Endothelial cell of umbilical vein (primary cell): ENCODE data around the gene ARV1. TPM values are rescaled to one million over a fixed set of nuclear protein-coding genes. Genes with fewer than 3 reads are reported as not detected.
"Not testable (repeated sequence)": the region's sequence is repeated elsewhere in the genome, so short reads cannot be mapped to it uniquely, and the experiment has no call there.

ENCODE experiments used
- BruUV-seq: library from RNA; stranded (reverse); fragments of 400-500 nt; replicated peaks from 2 replicates; lab custom pipeline; 2021; lab: Mats Ljungman, UMichigan
- CTCF ChIA-PET: fragments of 300-600, 350-600 bp; sonication (Branson Sonifier 250); formaldehyde crosslinking; loops from one replicate; lab custom pipeline; 2021; ENCODE audit warnings: antibody characterized with exemption, inconsistent platforms; lab: Charles Lee
- POLR2A ChIA-PET: fragments of 300-600, 350-600 bp; sonication (Branson Sonifier 250); formaldehyde crosslinking; loops from one replicate; lab custom pipeline; 2021; ENCODE audit warnings: antibody characterized with exemption, inconsistent platforms; lab: Charles Lee
- DNase-seq: peaks from one replicate; pipeline ENCODE4 v3.0.0-alpha.2; 2011; ENCODE audit warnings: low read depth, low spot score
- FAIRE-seq: peaks from 2 replicates; lab custom pipeline; 2011; peaks lifted over from hg19 to GRCh38; lab: Jason Lieb, UNC
- H2AFZ ChIP-seq: 2 replicates; pipeline ENCODE4 v1.6.0; 2012; ENCODE audit warnings: low read depth, low read length, control low read depth, inconsistent platforms
- H3K27ac ChIP-seq: 2 replicates; pipeline ENCODE4 v1.5.1; 2011; ENCODE audit warnings: low read depth, mild to moderate bottlenecking, control low read depth, low read length, moderate library complexity; ENCODE audit not compliant: insufficient read depth
- H3K27me3 ChIP-seq, 2 experiments: 2 replicates each; pipeline versions ENCODE4 v1.6.0 to v1.6.1; 2011; ENCODE audit warnings: low read length in 2 of 2, mixed read lengths in 1 of 2; ENCODE audit not compliant: control insufficient read depth in 2 of 2, insufficient read depth in 2 of 2
- H3K36me3 ChIP-seq, 2 experiments: 2 replicates in 1 of 2; 3 replicates in 1 of 2; pipeline ENCODE4 v1.5.1; 2011; ENCODE audit warnings: low read length in 2 of 2, mild to moderate bottlenecking in 1 of 2, moderate library complexity in 1 of 2; ENCODE audit not compliant: control insufficient read depth in 2 of 2, insufficient read depth in 2 of 2; ENCODE audit errors: extremely low read depth in 1 of 2
- H3K4me1 ChIP-seq: 3 replicates; pipeline ENCODE4 v1.5.1; 2011; ENCODE audit warnings: mild to moderate bottlenecking, low read length; ENCODE audit not compliant: control insufficient read depth, insufficient read depth; ENCODE audit errors: extremely low read depth
- H3K4me2 ChIP-seq: 2 replicates; pipeline ENCODE4 v1.6.1; 2011; ENCODE audit warnings: low read length, control low read depth, mixed read lengths; ENCODE audit not compliant: insufficient read depth
- H3K4me3 ChIP-seq, 3 experiments: fragments of 200-600 bp in 1 of 3; sonication (generic), shearing (Covaris generic) in 1 of 3; replicated peaks in 1 of 3; 2 replicates each; pipeline ENCODE4 v1.5.1; 2011 to 2016; ENCODE audit warnings: control low read depth in 3 of 3, low read length in 3 of 3, mild to moderate bottlenecking in 2 of 3, inconsistent platforms in 1 of 3, low read depth in 1 of 3, moderate library complexity in 1 of 3; ENCODE audit not compliant: insufficient read depth in 1 of 3
- H3K79me2 ChIP-seq: 2 replicates; pipeline ENCODE4 v1.6.0; 2012; ENCODE audit warnings: low read length, inconsistent platforms; ENCODE audit not compliant: control insufficient read depth, insufficient read depth
- H3K9ac ChIP-seq: replicated peaks from 2 replicates; pipeline ENCODE3; 2011; ENCODE audit warnings: low read length, control low read depth; ENCODE audit not compliant: insufficient read depth; ENCODE audit errors: extremely low read depth
- H3K9me1 ChIP-seq: replicated peaks from 3 replicates; pipeline ENCODE4 v1.6.0; 2011; ENCODE audit warnings: mild to moderate bottlenecking, low read length; ENCODE audit not compliant: control insufficient read depth, insufficient read depth; ENCODE audit errors: extremely low read depth
- H3K9me3 ChIP-seq: replicated peaks from 2 replicates; pipeline ENCODE4 v1.5.1; 2012; ENCODE audit warnings: low read length, inconsistent platforms; ENCODE audit not compliant: control insufficient read depth, insufficient read depth
- H4K20me1 ChIP-seq: replicated peaks from 2 replicates; pipeline ENCODE3; 2011; ENCODE audit warnings: mild to moderate bottlenecking, low read length; ENCODE audit not compliant: control insufficient read depth, insufficient read depth; ENCODE audit errors: extremely low read depth
- EZH2 ChIP-seq: IDR thresholded peaks from 2 replicates; pipeline ENCODE4 v1.6.1; 2012; ENCODE audit warnings: borderline replicate concordance, low read depth, mild to moderate bottlenecking, moderate library complexity, low read length, inconsistent platforms; ENCODE audit not compliant: severe bottlenecking
- FOS ChIP-seq: IDR thresholded peaks from 2 replicates; pipeline ENCODE4 v1.6.1; 2011; ENCODE audit warnings: mild to moderate bottlenecking, low read length, moderate library complexity, borderline replicate concordance; ENCODE audit not compliant: insufficient read depth
- JUN ChIP-seq: IDR thresholded peaks from 2 replicates; pipeline ENCODE4 v1.6.1; 2011; ENCODE audit warnings: borderline replicate concordance, low read depth; ENCODE audit not compliant: insufficient read length, insufficient read depth
- MYC ChIP-seq: IDR thresholded peaks from one replicate; pipeline ENCODE4 v1.6.1; 2011; ENCODE audit warnings: mild to moderate bottlenecking, low read depth, low read length
- POLR2A ChIP-seq: IDR thresholded peaks from 2 replicates; pipeline ENCODE4 v1.6.1; 2012; ENCODE audit warnings: low read depth, mild to moderate bottlenecking, control low read depth, low read length
- POLR2AphosphoS5 ChIP-seq: IDR thresholded peaks from 2 replicates; pipeline ENCODE4 v1.6.1; 2012; ENCODE audit warnings: low read depth, mild to moderate bottlenecking, control low read depth, low read length, moderate library complexity; ENCODE audit not compliant: insufficient read depth
- dilution Hi-C: fragments of 300-500 bp; cut with MboI; formaldehyde crosslinking; loops from one replicate; pipeline ENCODE4 v1.15.0; 2019; ENCODE audit warnings: low sequenced_read_pairs; ENCODE audit not compliant: extremely low pct_ligation_motif_present
- intact Hi-C: fragments of 100-400 bp; cut with micrococcal nuclease; formaldehyde crosslinking; loops from one replicate; pipeline ENCODE4 v1.10.0; 2022
- polyA plus RNA-seq, 4 experiments: library from polyadenylated mRNA; depleted of rRNA in 3 of 4; stranded (reverse) in 3 of 4; unstranded in 1 of 4; fragments of >200 nt; gene quantifications; 2 replicates each; pipeline versions ENCODE4 v1.2.1 to v1.2.3, GENCODE V29; 2011 to 2012; ENCODE audit warnings: missing spikeins in 1 of 4
- total RNA-seq: library from RNA; stranded (reverse); gene quantifications from 2 replicates; pipeline ENCODE4 v1.2.3, GENCODE V29; 2021
- TF ChIP-seq, protein P1 (sequence below): IDR thresholded peaks from 2 replicates; pipeline ENCODE4 v1.6.1; 2011; ENCODE audit not compliant: insufficient read depth, insufficient read length

Gene ARV1
- total and polyA plus RNA-seq, 2 donors (not counting 3 experiments of a cell fraction or from before 2014, with no cell fraction given), result 10.7 to 14.0 TPM

DNA sequence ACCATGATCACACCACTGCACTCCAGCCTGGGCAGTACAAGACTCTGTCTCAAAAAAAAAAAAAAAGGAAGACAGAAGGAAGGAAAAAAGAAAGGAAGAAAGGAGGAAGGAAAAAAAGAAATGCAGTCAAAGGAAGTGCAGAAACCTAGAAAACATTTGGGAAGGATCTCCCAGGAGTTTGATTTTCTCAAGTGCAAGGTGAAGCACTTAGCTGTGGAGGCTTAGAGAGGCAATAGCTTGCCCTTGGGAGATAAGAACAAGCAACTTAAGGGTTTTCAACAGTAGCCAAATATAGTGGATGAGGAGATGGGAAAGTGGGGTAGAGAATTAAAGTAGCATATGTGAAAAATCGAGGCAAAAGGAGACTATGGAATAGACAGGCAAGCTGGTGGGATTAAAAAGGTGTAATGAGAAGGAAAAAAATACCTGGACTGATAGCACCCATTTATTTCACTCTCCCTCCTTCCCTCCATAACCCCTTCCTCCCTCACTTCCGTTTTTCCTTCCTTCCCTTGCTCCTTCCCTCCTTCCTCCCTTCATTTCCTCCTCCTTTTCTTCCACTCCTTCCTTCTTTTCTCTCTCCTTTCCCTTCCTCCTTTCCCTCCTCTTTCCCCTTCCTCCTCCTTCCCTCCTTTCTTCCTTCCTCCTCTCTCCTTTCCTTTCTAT is 68.0 kb downstream of the ARV1 start:
- H3K79me2 ChIP-seq, result no peaks in the 10 kb centered on the region
- intact Hi-C loops, result no loop called here
- H3K4me3 ChIP-seq, result no peak overlapping the region
- H4K20me1 ChIP-seq, result no peaks in the 10 kb centered on the region
- no peak overlapping the region for H3K9ac ChIP-seq
- no peaks in the 10 kb centered on the region for H3K9me1 ChIP-seq
- BruUV-seq, result no TSS peak
- no peak overlapping the region for H3K27ac ChIP-seq
- DNase-seq, result no peak
- dilution Hi-C loops, result no loop called here
- no peak for FAIRE-seq
- H3K36me3 ChIP-seq, result no peaks in the 10 kb centered on the region
- CTCF ChIA-PET, result no interaction called here
- no peak overlapping the region for H2AFZ ChIP-seq
- H3K27me3 ChIP-seq, result peaks cover 20% of the 10 kb centered on the region in 2 experiments
- POLR2A ChIA-PET, result no interaction called here
- H3K4me2 ChIP-seq, result no peak overlapping the region
- H3K9me3 ChIP-seq, result no peaks in the 10 kb centered on the region
- TF ChIP-seq FOS (no peak), POLR2A (no peak), JUN (no peak), POLR2AphosphoS5 (no peak), EZH2 (no peak), MYC (no peak)
- TF ChIP-seq, protein P1, sequence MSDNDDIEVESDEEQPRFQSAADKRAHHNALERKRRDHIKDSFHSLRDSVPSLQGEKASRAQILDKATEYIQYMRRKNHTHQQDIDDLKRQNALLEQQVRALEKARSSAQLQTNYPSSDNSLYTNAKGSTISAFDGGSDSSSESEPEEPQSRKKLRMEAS, result no peak
- H3K4me1 ChIP-seq, result no peaks in the 10 kb centered on the region

DNA sequence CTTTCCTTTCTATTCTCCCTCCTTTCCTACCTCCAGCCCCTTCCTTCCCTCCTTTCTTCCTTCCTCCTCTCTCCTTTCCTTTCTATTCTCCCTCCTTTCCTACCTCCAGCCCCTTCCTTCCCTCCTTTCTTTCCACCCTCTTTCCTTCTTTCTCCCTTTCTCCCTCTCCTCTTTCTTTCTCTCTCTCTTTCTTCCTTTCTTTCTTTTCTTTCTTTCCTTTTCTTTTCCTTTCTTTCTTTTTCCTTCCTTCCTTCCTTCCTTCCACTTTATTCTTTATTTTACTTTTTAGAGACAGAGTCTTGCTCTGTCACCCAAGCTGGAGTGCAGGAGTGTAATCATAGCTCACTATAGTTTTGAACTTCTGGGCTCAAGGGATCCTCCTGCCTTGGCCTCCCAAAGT is 68.6 kb downstream of the ARV1 start:
- H3K4me2 ChIP-seq, H3K79me2 ChIP-seq, H3K9me3 ChIP-seq, H3K36me3 ChIP-seq, dilution Hi-C loops, H3K27ac ChIP-seq, FAIRE-seq, H4K20me1 ChIP-seq, DNase-seq, H3K4me3 ChIP-seq, POLR2A ChIA-PET, H2AFZ ChIP-seq, BruUV-seq, intact Hi-C loops, CTCF ChIA-PET, H3K4me1 ChIP-seq, H3K9me1 ChIP-seq, H3K9ac ChIP-seq: not testable (repeated sequence)
- peaks cover 20% of the 10 kb centered on the region in 2 experiments for H3K27me3 ChIP-seq

DNA sequence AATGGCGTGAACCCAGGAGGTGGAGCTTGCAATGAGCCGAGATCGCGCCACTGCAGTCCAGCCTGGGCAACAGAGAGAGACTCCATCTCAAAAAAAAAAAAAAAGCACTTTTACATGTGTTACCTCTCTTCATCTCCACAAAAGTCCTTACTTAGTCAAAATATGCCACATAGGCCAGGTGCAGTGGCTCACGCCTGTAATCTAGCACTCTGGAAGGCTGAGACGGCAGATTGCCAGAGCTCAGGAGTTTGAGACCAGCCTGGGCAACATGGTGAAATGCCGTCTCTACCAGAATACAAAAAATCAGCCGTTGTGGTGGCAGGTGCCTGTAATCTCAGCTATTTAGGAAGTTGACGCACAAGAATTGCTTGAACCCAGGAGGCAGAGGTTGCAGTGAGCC is 69.5 kb downstream of the ARV1 start:
- H3K27me3 ChIP-seq, result peaks cover 20 to 24% of the 10 kb centered on the region in 2 experiments
- H3K27ac ChIP-seq, POLR2A ChIA-PET, H3K4me2 ChIP-seq, H3K36me3 ChIP-seq, CTCF ChIA-PET, H3K79me2 ChIP-seq, H3K9ac ChIP-seq, H3K4me1 ChIP-seq, H2AFZ ChIP-seq, dilution Hi-C loops, H3K4me3 ChIP-seq, H3K9me1 ChIP-seq, DNase-seq, H3K9me3 ChIP-seq, BruUV-seq, intact Hi-C loops, H4K20me1 ChIP-seq, FAIRE-seq: not testable (repeated sequence)
